Inflammatory macrophage (primary cell): ENCODE measurements around the gene ADARB2.
A peak's percentile ranks its signal among the peaks of the same experiment; 100 is the strongest.
"Not testable (repeated sequence)": the region's sequence is repeated elsewhere in the genome, so short reads cannot be mapped to it uniquely, and the experiment has no call there.

Experiments used
- DNase-seq, 2 donors: peaks; one replicate each; pipeline ENCODE4 v3.0.0-alpha.2; 2020 to 2022

The ADARB2 gene

DNA sequence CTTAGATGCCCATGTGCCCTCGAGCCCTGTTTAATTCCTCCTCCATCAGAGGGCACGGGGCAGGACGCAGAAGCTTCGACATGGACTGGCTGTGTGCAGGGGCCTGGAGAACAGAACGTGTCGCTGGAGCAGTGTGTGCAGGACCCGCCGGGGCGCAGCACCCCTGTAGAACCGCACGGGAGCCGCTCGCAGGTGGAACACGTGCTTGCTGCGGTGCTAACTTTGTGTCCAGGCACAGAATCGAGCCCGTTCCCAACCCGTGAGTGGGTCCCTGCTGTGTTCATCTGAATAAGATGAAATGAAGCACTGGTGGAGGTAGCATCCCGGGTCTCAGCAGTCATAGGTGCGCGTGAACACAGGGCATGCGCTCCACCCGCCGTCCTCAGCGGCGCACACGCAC lies 564.2 kb downstream of the ADARB2 start:
- no peak for DNase-seq

GRCh38 chr10:1172256-1172984 lies 564.9 kb downstream of the ADARB2 start:
- no peak for DNase-seq

GRCh38 chr10:1171586-1171985 lies 565.7 kb downstream of the ADARB2 start:
- DNase-seq = no peak

- no peak for DNase-seq
Measured at GRCh38 chr10:1171182-1171581, 566.1 kb downstream of the ADARB2 start.

DNA sequence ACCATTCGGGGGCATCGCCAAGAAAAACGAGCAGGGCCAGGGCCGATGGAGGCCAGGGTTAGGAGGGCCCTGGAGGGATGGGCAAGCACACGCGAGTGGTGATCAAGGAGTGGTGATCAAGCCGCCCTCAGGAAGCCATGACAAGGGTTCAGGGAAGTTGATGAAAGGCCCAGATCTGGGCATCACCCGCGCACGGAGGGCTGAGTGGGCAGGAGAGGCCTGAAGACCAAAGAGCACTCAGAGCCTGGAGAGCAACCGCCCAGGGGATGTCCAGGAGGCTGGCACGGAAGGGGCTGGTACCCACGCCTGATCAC lies 566.5 kb downstream of the ADARB2 start:
- DNase-seq = no peak

GRCh38 chr10:1169981-1170866 lies 567.1 kb downstream of the ADARB2 start:
- no peak for DNase-seq

DNA sequence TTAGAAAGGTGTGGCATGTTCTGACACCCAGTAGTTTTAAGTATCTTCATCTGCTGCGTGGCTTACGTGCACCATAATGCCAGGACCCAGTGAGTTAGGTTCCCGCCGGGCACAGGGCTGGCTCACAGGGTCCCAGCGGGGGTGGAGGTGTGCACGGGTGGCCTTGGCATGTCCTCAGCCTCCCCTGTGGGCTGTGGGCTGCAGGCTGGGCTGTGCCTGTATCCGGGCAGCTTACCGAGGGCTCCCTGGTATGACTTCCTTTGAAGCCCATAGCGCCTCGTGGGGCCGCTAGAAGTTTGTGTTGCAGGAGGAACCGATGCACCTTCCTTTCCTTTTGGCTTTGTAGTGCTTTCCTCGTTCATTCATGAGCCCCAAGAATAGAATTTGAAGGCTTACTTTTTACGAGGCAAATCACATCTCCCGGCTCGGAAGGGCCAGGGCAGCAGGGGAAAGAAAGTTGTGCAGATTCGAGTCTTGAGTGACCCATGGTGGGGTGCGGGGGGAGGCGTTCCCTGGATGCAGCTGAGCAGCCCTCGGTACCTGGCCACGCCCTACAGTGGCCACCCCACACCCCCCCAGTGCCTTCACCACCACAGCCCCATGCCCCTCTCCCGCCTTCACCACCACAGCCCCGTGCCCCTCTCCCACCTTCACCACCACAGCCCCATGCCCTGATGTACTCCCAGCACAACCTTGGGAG lies 568.0 kb downstream of the ADARB2 start:
- no peak for DNase-seq

DNA sequence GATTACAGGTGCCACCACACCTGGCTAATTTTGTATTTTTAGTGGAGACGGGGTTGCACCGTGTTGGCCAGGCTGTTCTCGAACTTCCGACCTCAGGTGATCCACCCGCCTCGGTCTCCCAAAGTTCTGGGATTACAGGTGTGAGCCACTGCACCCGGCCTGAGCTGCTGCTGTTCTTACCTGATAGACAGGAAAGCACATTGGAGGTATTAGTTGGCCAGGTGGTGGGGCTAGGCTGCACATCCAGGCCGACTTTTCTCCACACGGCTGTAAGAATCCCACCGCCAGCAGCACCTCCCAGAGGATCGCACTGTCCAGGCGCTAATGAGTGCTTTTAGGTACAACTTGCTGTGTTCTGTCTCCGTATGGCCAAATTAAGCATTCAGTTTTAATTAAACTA lies 568.6 kb downstream of the ADARB2 start:
- DNase-seq = no peak

DNA sequence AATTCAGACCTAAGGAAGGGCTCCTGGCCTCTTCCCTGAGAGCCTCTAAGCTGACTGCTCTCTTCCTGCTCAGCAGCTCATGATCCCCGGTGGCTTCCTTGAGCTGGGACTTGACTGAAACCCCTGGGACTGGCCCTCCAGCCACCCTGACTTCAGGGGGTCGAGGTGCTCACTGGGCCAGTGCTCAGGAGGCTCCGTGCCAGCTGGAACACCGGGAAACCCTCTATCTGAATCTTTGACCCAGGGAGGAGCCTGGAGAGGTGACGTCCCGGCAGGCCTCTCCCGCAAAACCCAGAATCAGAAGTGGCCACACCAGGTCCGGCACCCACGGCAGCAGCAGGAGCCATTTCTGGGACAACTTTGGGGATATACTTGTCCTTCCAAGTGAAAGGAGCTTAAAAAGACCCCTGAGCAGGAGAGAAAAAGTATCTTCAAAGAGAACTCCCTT lies 570.5 kb downstream of the ADARB2 start:
- DNase-seq = no peak

DNA sequence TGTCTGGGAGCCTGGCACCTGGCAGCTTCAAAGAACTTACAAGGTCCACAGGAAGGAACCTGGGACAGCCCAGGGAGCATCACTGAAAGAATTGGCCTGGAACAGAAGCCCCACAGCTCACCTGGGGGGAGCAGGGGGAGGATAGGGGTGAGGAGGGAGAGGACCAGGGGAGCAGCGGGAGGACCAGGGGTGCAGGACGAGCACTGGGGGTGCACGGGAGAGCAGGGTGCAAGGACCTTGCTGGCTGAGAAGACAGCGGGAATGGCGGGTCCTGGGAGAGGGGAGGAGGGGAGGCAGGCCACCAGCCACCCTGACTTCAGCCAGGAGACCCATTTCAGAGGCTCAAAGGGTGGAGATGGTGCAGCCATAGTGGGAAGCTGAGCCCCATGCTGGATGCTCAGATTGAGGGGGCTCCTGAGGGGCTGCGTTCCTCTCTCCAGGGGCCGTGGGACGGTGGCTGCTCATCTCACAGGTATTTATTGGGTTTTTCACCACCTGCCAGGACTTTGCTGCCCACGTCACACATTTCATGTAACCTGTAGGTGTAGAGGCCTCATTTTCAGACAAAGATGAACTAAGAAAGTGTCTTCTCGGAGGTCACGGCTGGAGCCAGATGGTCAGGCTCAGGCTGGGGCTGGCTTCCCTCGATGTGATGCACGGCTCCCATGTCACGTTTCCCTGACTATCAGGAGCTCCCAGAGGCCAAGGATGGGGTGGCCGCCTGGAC lies 571.1 kb downstream of the ADARB2 start:
- DNase-seq = no peak

GRCh38 chr10:1163831-1164230 lies 573.5 kb downstream of the ADARB2 start:
- no peak for DNase-seq

DNA sequence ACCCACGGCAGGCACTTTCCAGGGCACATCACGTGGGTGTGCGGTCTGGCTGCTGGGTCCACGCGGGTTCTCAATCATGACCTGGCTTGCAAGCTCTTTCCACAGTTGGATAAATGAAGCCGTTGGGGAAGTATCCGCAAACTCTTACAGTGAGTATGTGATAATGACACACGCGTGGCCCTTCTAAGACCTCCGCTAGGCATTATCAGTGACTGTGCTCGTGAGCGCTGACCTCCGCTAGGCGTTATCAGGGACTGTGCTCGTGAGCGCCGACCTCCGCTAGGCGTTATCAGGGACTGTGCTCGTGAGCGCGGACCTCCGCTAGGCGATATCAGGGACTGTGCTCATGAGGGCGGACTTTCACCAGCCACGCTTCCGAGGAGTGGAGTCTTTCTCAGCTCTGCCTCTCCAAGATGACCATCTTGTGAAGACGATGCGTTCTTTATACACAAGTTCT lies 574.1 kb downstream of the ADARB2 start:
- no peak for DNase-seq

DNA sequence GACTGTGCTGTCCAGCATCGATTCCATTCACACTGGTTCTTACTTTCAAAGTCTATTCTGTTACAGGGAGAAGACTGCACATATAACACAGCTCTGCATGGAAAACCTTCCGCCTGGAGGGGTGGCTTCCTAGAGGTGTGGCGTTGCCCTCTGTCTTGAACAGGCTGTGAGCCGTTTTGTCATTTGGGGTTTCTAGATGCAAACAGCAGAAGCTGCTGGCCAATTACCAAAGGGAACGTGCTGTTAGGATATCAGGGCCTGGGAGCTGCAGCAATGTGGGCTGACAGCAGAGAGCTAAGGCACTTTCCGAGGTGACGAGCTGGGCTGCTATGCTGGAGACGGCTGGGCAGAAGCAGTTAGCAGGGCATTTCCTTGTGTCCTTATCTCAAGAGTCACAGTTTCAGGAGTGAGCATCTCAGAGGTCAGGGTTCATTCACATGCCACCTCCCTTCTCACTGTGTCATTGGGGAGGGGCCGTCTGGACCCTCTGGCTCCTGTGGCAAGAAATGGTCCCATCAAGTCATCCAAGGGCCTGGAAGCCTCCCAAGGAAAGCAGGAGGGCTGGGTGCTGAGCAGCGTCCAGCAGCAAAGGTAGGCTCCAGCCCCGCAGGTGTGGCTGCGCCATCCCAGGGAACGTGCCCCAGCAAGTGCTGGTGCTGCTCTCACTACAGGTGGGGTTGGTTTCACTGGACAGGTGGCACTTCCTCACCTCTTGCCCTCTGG lies 574.7 kb downstream of the ADARB2 start:
- no peak for DNase-seq

DNA sequence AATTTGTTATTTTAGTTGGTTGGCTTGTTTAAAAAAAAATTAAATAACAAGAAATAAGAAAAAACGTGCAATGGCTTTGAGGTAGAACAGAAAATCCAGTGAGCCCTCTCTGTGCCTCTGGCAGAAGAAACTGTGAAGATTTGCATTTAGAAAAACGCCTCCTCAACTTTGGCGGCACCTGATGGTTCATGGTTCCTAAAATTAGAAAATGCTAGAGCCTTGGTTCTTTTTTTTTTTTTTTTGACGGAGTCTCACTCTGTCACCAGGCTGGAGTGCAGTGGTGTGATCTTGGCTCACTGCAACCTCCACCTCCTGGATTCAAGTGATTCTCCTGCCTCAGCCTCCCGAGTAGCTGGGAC lies 576.0 kb downstream of the ADARB2 start:
- DNase-seq = not testable (repeated sequence)

DNA sequence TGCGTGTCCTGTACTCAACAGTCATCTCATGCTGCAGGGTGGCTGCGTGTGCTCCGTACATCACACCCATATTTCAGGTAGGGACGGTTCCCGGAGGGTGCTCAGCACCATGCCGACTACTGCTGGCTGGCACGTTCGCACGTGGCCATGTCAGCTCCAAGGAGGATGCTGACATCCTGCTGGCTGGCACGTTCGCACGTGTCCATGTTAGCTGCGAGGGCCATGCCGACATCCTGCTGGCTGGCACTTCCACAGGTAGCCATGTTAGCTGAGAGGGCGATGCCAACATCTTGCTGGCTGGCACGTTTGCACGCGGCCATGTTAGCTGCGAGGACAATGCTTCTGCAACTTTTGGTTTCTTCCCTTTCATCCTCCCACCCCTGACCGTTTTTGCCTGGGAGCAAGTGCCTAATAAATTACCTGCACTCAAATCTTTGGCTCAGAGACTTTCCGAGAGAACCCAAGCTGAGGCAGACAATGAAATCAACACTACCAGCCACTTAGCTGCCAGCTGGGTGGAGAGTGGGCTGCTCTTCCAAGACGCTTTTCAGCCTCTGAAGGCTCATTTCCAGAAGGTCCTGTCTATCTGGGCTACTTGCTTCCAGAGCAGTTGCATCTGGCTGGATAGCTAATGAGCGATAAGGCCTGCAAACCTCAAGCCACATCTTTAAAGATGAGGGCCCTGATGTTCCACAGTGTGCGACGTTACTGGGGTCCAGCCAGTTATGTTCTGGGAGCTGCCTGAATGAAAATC lies 576.6 kb downstream of the ADARB2 start:
- DNase-seq = no peak

GRCh38 chr10:1159131-1160061 lies 577.9 kb downstream of the ADARB2 start:
- peak in 1 of 2 donors; percentile 68 for DNase-seq

- not testable (repeated sequence) for DNase-seq
Measured at GRCh38 chr10:1158536-1158935, 578.8 kb downstream of the ADARB2 start.

DNA sequence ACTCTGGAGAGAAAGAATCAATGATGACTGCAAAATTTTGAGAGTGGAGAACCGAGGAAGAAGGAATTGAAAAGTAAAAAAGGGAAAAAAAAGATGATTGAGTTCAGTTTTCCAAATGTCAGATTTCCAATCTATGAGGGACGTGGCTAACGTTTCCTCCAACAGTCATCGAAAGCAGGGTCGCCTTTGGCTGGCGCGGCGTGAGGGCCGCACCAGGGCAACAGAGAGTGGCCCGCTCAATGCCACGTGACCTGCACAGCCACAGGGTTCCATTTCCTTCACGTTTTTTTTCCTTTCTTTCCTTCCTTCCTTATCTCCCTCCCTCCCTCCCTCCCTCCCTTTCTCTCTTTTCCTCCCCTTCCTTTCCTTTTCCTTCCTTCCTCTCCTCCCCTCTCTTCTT lies 579.3 kb downstream of the ADARB2 start:
- DNase-seq = no peak

DNA sequence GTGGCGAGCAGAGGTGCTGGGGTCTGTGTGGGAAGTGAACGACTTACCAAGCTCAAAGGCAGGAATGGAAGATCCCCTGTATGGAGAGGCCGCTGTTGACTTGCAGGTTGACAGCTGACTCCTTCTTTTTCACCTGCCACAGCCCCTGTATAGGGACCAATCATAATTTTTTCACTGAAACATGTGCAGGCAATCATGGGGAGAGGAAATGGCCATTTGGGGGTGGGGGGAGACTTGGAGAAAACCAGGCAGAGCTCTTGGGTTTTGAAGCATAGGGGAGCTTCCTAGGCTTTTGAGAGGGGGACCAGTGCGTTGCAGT lies 579.8 kb downstream of the ADARB2 start:
- no peak for DNase-seq

DNA sequence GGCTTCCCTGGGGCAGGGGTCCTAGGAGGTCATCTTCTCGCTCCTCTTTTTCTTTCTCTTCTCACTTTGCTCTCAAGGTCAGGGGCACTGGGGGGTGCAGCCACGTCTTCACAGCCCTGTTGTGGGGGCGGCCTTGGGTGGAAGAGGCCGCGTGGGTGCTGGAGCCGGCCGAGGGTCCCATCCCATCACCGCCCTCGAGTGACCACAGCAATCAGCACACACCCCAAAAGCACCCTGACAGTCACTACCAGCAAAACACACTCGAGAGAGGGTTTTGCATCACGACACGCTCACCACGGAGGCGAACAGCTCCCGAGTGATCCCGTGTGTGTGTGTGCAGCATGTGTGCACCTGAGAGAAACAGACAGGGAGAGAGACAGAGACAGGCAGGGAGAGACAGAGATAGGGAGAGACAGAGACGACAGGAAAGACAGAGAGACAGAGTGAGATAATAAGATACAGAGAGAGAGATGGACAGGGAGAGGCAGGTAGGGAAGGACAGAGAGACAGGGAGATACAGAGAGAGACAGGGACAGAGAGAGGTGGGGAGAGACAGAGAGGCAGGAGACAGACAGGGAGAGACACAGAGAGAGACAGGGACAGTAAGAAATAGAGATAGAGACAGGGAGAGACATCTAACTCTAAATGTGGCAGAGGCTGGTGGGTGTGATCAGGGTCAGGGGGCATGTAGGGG lies 580.3 kb downstream of the ADARB2 start:
- no peak for DNase-seq
